ENCODE measurements around the gene SREBF1. TPM values are rescaled to one million over a fixed set of nuclear protein-coding genes. Genes with fewer than 3 reads are reported as not detected.
A peak's percentile ranks its signal among the peaks of the same experiment; 100 is the strongest.

Gene SREBF1
- total and polyA plus RNA-seq, 10 of the 15 experiments (the other 5 are each of a cell fraction or from before 2014, with no cell fraction given) = 1.4 to 84.6 (median 20.4) TPM

DNA sequence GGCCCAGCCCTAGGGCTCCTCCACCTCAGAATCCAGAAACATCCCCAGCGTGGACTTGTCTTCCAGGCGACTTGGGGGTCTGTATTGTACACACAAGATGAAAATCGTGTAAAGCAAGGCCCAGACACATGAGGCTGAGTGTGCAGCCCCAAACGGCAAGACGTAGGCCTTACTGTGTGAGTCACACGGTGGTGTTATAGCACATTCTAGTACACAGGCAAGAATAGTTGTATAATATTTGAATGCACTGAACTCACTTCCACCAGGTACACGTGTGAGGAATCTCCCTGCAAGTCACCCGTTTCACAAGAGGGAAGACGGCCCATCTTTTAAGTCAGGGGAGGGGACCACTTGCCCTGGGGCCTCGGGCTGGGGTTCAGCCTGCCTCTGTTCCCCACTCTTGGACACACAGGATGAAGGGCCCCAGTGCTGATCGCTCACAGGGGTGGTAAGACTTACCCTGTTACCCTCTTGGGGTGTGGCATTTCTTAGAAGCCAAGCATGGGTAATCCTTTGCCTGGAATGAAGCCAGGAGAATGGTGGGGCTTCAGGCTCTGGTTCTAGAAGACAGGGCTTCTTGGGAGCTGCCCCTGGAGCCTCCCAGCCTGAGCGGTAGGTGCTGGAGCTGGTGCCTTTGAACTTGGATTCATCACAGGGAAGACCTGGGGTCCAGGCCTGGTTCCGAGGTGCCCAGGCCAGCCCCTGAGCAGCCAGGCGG lies 71.3 kb downstream of the SREBF1 start:
- in situ Hi-C loops (cut with MboI) (no loop called here), intact Hi-C loops (cut with micrococcal nuclease; ENCODE audit: unreplicated experiment) (no loop called here)
- ATAC-seq (no peak), FAIRE-seq (peak; percentile 18), DNase-seq (ENCODE audit: low read depth, low spot score) (no peak)
- SMC1A ChIA-PET (ENCODE audit: uncharacterized antibody, unreplicated experiment) = no interaction called here
- Histone ChIP-seq H3K9ac (ENCODE audit: control insufficient read depth, insufficient read depth, low read length) (peak overlapping the region; percentile 47; the same call in 1 of the 2 replicates), H3K9me3 (replicated peaks; ENCODE audit: control insufficient read depth, insufficient read depth, low read length) (no peaks in the 10 kb centered on the region), H4K20me1 (ENCODE audit: control insufficient read depth, insufficient read depth) (no peaks in the 10 kb centered on the region; the same call in 1 of the 2 replicates), H2AFZ (ENCODE audit: control insufficient read depth, low read depth, low read length) (no peak overlapping the region), H3K4me2 (ENCODE audit: control insufficient read depth, insufficient read depth) (peak overlapping the region; percentile 31), H3K4me1 (ENCODE audit: control insufficient read depth, insufficient read depth, low read length) (peaks cover 18% of the 10 kb centered on the region), H3K27me3 (replicated peaks in 1 of 2; ENCODE audit: control insufficient read depth in 2 of 2, insufficient read depth in 2 of 2, low read length in 1 of 2) (no peaks in the 10 kb centered on the region), H3K27ac (ENCODE audit: control insufficient read depth, insufficient read depth) (peak overlapping the region; percentile 41), H3K36me3 (ENCODE audit: control insufficient read depth in 2 of 2, insufficient read depth in 2 of 2, low read length in 1 of 2) (peaks cover 0 to 9% of the 10 kb centered on the region in 2 experiments; a peak in 2 of 4 replicates), H3K4me3 (no peak overlapping the region), H3K79me2 (ENCODE audit: control insufficient read depth, insufficient read depth, low read length) (no peaks in the 10 kb centered on the region; the same call in 1 of the 2 replicates)
- CTCF ChIA-PET = interaction anchor here (1.1 kb wide), 1 partner anchor 36 kb away, joined by 3 read pairs; no protein-coding TSS in a partner anchor
- 16% methylated on average over 14 of the region's 14 CpGs for WGBS (ENCODE audit: insufficient coverage, insufficient replicate concordance, low lambda C conversion rate, missing lambda C conversion rate)
- RAD21 ChIA-PET (ENCODE audit: unreplicated experiment) = no interaction called here
- no TSS peak for BruUV-seq (replicated peaks)
- POLR2A ChIA-PET = no interaction called here
- no peak for TF ChIP-seq RFX5 (IDR thresholded peaks at IDR 0.05; ENCODE audit: low read depth, low read length)
- TF ChIP-seq, protein P1, sequence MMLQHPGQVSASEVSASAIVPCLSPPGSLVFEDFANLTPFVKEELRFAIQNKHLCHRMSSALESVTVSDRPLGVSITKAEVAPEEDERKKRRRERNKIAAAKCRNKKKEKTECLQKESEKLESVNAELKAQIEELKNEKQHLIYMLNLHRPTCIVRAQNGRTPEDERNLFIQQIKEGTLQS (IDR thresholded peaks at IDR 0.05; ENCODE audit: borderline replicate concordance, extremely low read depth, low read depth, low read length) = no peak
- no peak for TF ChIP-seq EP300 (IDR thresholded peaks at IDR 0.05; ENCODE audit: borderline replicate concordance in 1 of 2, control insufficient read depth in 1 of 2, low read depth in 2 of 2, low read length in 2 of 2)
- no peak for TF ChIP-seq FOXK2 (IDR thresholded peaks at IDR 0.05)
- no peak for TF ChIP-seq SMAD1 (IDR thresholded peaks at IDR 0.05; ENCODE audit: low read depth, partially characterized antibody)
- TF ChIP-seq, protein P2, sequence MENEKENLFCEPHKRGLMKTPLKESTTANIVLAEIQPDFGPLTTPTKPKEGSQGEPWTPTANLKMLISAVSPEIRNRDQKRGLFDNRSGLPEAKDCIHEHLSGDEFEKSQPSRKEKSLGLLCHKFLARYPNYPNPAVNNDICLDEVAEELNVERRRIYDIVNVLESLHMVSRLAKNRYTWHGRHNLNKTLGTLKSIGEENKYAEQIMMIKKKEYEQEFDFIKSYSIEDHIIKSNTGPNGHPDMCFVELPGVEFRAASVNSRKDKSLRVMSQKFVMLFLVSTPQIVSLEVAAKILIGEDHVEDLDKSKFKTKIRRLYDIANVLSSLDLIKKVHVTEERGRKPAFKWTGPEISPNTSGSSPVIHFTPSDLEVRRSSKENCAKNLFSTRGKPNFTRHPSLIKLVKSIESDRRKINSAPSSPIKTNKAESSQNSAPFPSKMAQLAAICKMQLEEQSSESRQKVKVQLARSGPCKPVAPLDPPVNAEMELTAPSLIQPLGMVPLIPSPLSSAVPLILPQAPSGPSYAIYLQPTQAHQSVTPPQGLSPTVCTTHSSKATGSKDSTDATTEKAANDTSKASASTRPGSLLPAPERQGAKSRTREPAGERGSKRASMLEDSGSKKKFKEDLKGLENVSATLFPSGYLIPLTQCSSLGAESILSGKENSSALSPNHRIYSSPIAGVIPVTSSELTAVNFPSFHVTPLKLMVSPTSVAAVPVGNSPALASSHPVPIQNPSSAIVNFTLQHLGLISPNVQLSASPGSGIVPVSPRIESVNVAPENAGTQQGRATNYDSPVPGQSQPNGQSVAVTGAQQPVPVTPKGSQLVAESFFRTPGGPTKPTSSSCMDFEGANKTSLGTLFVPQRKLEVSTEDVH (IDR thresholded peaks at IDR 0.05; ENCODE audit: low read depth, partially characterized antibody) = no peak
- TF ChIP-seq POLR2A (IDR thresholded peaks at IDR 0.05; ENCODE audit: low read depth, low read length) = no peak
- TF ChIP-seq, protein P3, sequence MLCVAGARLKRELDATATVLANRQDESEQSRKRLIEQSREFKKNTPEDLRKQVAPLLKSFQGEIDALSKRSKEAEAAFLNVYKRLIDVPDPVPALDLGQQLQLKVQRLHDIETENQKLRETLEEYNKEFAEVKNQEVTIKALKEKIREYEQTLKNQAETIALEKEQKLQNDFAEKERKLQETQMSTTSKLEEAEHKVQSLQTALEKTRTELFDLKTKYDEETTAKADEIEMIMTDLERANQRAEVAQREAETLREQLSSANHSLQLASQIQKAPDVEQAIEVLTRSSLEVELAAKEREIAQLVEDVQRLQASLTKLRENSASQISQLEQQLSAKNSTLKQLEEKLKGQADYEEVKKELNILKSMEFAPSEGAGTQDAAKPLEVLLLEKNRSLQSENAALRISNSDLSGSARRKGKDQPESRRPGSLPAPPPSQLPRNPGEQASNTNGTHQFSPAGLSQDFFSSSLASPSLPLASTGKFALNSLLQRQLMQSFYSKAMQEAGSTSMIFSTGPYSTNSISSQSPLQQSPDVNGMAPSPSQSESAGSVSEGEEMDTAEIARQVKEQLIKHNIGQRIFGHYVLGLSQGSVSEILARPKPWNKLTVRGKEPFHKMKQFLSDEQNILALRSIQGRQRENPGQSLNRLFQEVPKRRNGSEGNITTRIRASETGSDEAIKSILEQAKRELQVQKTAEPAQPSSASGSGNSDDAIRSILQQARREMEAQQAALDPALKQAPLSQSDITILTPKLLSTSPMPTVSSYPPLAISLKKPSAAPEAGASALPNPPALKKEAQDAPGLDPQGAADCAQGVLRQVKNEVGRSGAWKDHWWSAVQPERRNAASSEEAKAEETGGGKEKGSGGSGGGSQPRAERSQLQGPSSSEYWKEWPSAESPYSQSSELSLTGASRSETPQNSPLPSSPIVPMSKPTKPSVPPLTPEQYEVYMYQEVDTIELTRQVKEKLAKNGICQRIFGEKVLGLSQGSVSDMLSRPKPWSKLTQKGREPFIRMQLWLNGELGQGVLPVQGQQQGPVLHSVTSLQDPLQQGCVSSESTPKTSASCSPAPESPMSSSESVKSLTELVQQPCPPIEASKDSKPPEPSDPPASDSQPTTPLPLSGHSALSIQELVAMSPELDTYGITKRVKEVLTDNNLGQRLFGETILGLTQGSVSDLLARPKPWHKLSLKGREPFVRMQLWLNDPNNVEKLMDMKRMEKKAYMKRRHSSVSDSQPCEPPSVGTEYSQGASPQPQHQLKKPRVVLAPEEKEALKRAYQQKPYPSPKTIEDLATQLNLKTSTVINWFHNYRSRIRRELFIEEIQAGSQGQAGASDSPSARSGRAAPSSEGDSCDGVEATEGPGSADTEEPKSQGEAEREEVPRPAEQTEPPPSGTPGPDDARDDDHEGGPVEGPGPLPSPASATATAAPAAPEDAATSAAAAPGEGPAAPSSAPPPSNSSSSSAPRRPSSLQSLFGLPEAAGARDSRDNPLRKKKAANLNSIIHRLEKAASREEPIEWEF (IDR thresholded peaks at IDR 0.05; ENCODE audit: insufficient replicate concordance, low read depth, low read length) = no peak
- no peak for TF ChIP-seq NRF1 (conservative IDR thresholded peaks at IDR 0.05; ENCODE audit: low read depth, low read length)
- TF ChIP-seq, protein P4, sequence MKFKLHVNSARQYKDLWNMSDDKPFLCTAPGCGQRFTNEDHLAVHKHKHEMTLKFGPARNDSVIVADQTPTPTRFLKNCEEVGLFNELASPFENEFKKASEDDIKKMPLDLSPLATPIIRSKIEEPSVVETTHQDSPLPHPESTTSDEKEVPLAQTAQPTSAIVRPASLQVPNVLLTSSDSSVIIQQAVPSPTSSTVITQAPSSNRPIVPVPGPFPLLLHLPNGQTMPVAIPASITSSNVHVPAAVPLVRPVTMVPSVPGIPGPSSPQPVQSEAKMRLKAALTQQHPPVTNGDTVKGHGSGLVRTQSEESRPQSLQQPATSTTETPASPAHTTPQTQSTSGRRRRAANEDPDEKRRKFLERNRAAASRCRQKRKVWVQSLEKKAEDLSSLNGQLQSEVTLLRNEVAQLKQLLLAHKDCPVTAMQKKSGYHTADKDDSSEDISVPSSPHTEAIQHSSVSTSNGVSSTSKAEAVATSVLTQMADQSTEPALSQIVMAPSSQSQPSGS (IDR thresholded peaks at IDR 0.05; ENCODE audit: low read length) = no peak
- TF ChIP-seq TBL1XR1 (IDR thresholded peaks at IDR 0.05; ENCODE audit: low read depth, low read length) = no peak
- no peak for TF ChIP-seq EGR1 (IDR thresholded peaks at IDR 0.05; ENCODE audit: borderline replicate concordance in 1 of 2, low read depth in 2 of 2, low read length in 2 of 2)

All from GM12878 (cell line).